ENCODE measurements around the gene CSTPP1. TPM values are rescaled to one million over a fixed set of nuclear protein-coding genes. Genes with fewer than 3 reads are reported as not detected.
A peak's percentile ranks its signal among the peaks of the same experiment; 100 is the strongest.

CSTPP1 gene
- polyA plus RNA-seq, 1 experiment, result 48.7 TPM

DNA sequence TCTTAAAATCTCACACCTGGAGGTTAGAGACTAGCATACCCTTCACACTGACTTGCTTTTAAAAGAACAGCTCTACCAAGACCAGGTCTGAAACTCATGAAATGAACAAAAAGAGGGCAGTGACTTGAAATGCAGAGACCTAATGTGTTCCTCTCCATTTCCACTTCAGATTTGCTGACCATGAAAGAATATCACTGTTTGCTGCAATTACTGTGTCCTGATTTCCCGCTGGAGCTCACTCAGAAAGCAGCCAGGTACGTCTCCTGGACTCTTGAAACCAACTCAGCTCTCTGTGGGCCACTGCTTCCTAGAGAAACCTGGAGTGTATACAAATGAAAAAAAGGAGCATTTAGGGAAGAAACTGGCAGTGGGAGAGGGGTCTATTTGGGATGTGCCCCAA lies 200.9 kb downstream of the CSTPP1 start:
- Histone ChIP-seq H3K27me3 (ENCODE audit: control insufficient read depth, insufficient read depth, low read length) (no peaks in the 10 kb centered on the region), H3K4me3 (ENCODE audit: low read depth, low read length) (no peak overlapping the region), H3K36me3 (ENCODE audit: control insufficient read depth, insufficient read depth, low read length) (no peaks in the 10 kb centered on the region; the same call in 1 of the 2 replicates)
- ChIA-PET CTCF (no interaction called here), POLR2A (no interaction called here)
- DNase-seq (ENCODE audit: low read depth), result no peak
- TF ChIP-seq, protein P1, sequence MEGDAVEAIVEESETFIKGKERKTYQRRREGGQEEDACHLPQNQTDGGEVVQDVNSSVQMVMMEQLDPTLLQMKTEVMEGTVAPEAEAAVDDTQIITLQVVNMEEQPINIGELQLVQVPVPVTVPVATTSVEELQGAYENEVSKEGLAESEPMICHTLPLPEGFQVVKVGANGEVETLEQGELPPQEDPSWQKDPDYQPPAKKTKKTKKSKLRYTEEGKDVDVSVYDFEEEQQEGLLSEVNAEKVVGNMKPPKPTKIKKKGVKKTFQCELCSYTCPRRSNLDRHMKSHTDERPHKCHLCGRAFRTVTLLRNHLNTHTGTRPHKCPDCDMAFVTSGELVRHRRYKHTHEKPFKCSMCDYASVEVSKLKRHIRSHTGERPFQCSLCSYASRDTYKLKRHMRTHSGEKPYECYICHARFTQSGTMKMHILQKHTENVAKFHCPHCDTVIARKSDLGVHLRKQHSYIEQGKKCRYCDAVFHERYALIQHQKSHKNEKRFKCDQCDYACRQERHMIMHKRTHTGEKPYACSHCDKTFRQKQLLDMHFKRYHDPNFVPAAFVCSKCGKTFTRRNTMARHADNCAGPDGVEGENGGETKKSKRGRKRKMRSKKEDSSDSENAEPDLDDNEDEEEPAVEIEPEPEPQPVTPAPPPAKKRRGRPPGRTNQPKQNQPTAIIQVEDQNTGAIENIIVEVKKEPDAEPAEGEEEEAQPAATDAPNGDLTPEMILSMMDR (IDR thresholded peaks at IDR 0.05; ENCODE audit: insufficient read depth, low read depth, low read length), result no peak

DNA sequence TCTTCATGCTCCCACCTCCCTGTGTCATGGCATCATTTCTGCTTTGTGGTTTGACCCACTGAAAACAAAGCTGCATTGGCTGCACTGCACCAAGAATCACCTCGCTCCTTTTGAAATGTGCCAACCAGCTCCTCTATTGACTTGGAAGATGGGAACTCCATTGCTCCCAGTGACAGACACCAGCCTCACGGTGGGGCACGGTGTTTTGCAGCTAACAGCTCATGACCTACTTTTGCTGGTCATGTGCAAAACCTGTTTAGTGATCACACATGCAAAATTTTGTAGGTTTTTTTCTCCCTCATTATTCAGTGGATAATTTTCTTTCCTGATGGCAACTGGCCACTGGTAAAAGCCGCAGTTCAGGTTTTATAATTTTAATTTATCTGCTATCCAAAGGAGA lies 203.3 kb downstream of the CSTPP1 start:
- DNase-seq (ENCODE audit: low read depth), result no peak
- Histone ChIP-seq H3K27me3 (ENCODE audit: control insufficient read depth, insufficient read depth, low read length) (no peaks in the 10 kb centered on the region), H3K36me3 (ENCODE audit: control insufficient read depth, insufficient read depth, low read length) (no peaks in the 10 kb centered on the region; the same call in 1 of the 2 replicates), H3K4me3 (ENCODE audit: low read depth, low read length) (no peak overlapping the region)
- POLR2A ChIA-PET, result no interaction called here
- CTCF ChIA-PET, result interaction anchor here (1.8 to 2.0 kb wide), 2 partner anchors 9 to 14 kb away, joined by 5 to 7 read pairs; no protein-coding TSS in a partner anchor
- TF ChIP-seq, protein P1 (IDR thresholded peaks at IDR 0.05; ENCODE audit: insufficient read depth, low read depth, low read length), result no peak

DNA sequence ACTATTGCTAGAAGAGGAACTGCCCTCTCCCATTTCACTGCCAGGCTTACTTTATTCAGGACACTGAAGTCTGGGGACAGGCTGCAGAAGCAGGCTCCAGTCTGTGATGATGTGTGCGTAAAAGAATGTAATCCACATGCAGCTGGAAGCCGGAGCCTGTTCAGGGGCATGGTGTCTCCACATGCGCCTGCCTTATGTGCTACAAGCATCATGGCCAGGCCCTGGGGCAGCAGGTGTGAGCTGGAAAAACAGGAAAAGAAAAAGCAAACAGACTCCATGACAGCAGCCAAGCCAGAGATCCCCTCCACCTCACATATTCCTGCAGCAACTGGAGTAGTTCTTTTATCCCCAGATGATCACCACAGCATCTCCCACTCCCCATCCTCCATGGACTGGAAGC lies 206.8 kb downstream of the CSTPP1 start:
- POLR2A ChIA-PET, result interaction anchor here (0.7 to 1.0 kb wide), 2 partner anchors 34 to 207 kb away, joined by 3 read pairs; partner anchors contain the start of gene CSTPP1
- peak; percentile 84 for DNase-seq (ENCODE audit: low read depth)

DNA sequence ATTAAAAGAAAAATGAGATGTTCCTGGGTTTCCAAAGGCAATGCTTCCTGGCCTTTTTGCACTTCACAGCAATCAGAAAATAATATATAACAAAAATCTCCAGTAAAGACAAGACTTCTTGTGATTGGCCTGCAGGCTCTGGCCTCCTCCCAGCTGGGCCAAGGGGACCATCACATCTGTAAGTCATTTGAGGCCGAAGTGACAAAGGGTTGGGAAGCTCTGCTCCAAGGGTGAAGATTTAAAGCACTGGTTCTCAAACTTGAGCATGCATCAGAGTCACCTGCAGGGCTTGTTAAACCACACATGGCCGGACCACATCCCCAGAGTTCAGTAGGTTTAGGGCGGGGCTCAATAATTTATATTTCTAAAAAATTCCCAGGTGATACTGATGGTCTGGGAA lies 208.0 kb downstream of the CSTPP1 start:
- POLR2A ChIA-PET, result interaction anchor here (0.6 kb wide), 1 partner anchor 142 kb away, joined by 24 read pairs; no protein-coding TSS in a partner anchor
- Histone ChIP-seq H3K27me3 (ENCODE audit: control insufficient read depth, insufficient read depth, low read length) (no peaks in the 10 kb centered on the region), H3K4me3 (ENCODE audit: low read depth, low read length) (no peak overlapping the region), H3K36me3 (ENCODE audit: control insufficient read depth, insufficient read depth, low read length) (no peaks in the 10 kb centered on the region; the same call in 1 of the 2 replicates)
- no peak for DNase-seq (ENCODE audit: low read depth)
- TF ChIP-seq, protein P1 (IDR thresholded peaks at IDR 0.05; ENCODE audit: insufficient read depth, low read depth, low read length), result no peak
- CTCF ChIA-PET, result interaction anchor here (2.4 kb wide), 1 partner anchor 9 kb away, joined by 19 read pairs; no protein-coding TSS in a partner anchor

More for the DNA sequence above, 206.8 kb downstream of the CSTPP1 start:
- no peaks in the 10 kb centered on the region for H3K27me3 ChIP-seq (ENCODE audit: control insufficient read depth, insufficient read depth, low read length)
- CTCF ChIA-PET, result interaction anchor here (1.0 to 2.4 kb wide), 5 partner anchors 10 to 224 kb away, joined by 3 to 19 read pairs (median 5); no protein-coding TSS in a partner anchor
- H3K36me3 ChIP-seq (ENCODE audit: control insufficient read depth, insufficient read depth, low read length), result no peaks in the 10 kb centered on the region; the same call in 1 of the 2 replicates
- no peak overlapping the region for H3K4me3 ChIP-seq (ENCODE audit: low read depth, low read length)
- TF ChIP-seq, protein P1 (IDR thresholded peaks at IDR 0.05; ENCODE audit: insufficient read depth, low read depth, low read length), result no peak

DNA sequence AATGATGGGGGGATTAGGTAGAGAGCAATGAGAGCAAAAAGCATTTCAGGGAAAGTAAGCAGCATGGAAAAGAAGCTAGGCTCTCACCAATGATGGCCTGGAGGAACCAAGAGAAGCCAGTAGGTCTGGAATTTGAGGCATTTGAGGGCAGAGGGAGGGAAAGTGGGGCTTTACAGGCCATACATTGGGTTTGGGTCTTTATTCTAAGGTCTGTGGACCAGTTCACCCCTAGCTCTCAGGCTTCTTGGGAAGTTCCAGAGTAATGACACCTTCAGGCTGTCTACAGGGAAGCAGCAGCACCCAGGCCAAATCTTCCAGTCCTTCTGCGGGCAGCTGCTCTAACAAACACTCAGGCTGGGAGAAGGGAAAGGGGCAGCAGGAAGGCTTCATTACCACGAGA lies 210.7 kb downstream of the CSTPP1 start:
- no peak for DNase-seq (ENCODE audit: low read depth)
- Histone ChIP-seq H3K27me3 (ENCODE audit: control insufficient read depth, insufficient read depth, low read length) (no peaks in the 10 kb centered on the region), H3K36me3 (ENCODE audit: control insufficient read depth, insufficient read depth, low read length) (no peaks in the 10 kb centered on the region; the same call in 1 of the 2 replicates), H3K4me3 (ENCODE audit: low read depth, low read length) (no peak overlapping the region)
- POLR2A ChIA-PET, result interaction anchor here (0.6 kb wide), 1 partner anchor 227 kb away, joined by 3 read pairs; no protein-coding TSS in a partner anchor
- TF ChIP-seq, protein P1 (IDR thresholded peaks at IDR 0.05; ENCODE audit: insufficient read depth, low read depth, low read length), result no peak
- CTCF ChIA-PET, result interaction anchor here (0.5 to 1.0 kb wide), 2 partner anchors 25 to 228 kb away, joined by 3 read pairs; no protein-coding TSS in a partner anchor
